Thyroid gland (tissue), 4 donors: ENCODE data around the gene ERFL.

ENCODE experiments used
- POLR2A ChIP-seq, 2 donors: fragments of 450-650 bp; IDR thresholded peaks; one replicate each; pipeline ENCODE4 v1.6.1; 2017; ENCODE audit warnings: antibody characterized with exemption in 2 of 2, mild to moderate bottlenecking in 2 of 2, moderate library complexity in 1 of 2
- TF ChIP-seq, protein P1 (sequence below), 6 experiments: fragments of 200-600 bp in 3 of 6; fragments of 450-650 bp in 3 of 6; sonication (generic) in 3 of 6; IDR thresholded peaks; one replicate each; pipeline ENCODE4 v1.5.1; 2016 to 2019; ENCODE audit warnings: antibody characterized with exemption in 6 of 6, mild to moderate bottlenecking in 2 of 6, inconsistent platforms in 1 of 6, moderate library complexity in 1 of 6

DNA sequence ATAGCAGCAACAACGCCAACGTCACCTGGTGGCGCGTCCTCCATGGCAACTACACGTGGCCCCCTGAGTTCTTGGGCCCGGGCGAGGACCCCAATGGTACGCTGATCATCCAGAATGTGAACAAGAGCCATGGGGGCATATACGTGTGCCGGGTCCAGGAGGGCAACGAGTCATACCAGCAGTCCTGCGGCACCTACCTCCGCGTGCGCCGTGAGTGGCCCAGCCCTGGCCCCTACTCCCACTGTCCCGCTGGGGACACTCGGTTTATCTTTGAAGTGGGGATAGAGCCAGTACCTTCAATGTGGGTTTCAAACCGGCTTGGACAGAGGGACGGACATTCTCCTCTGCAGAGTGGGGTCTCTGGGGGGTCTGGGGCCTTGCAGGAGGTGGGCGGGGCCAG, 49.2 kb downstream of the ERFL start:
- TF ChIP-seq, protein P1, sequence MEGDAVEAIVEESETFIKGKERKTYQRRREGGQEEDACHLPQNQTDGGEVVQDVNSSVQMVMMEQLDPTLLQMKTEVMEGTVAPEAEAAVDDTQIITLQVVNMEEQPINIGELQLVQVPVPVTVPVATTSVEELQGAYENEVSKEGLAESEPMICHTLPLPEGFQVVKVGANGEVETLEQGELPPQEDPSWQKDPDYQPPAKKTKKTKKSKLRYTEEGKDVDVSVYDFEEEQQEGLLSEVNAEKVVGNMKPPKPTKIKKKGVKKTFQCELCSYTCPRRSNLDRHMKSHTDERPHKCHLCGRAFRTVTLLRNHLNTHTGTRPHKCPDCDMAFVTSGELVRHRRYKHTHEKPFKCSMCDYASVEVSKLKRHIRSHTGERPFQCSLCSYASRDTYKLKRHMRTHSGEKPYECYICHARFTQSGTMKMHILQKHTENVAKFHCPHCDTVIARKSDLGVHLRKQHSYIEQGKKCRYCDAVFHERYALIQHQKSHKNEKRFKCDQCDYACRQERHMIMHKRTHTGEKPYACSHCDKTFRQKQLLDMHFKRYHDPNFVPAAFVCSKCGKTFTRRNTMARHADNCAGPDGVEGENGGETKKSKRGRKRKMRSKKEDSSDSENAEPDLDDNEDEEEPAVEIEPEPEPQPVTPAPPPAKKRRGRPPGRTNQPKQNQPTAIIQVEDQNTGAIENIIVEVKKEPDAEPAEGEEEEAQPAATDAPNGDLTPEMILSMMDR (IDR thresholded peaks at IDR 0.05), result no peak
- TF ChIP-seq POLR2A (IDR thresholded peaks at IDR 0.05), result no peak
